ENCODE data around the gene SPRED1.

Gene SPRED1

DNA sequence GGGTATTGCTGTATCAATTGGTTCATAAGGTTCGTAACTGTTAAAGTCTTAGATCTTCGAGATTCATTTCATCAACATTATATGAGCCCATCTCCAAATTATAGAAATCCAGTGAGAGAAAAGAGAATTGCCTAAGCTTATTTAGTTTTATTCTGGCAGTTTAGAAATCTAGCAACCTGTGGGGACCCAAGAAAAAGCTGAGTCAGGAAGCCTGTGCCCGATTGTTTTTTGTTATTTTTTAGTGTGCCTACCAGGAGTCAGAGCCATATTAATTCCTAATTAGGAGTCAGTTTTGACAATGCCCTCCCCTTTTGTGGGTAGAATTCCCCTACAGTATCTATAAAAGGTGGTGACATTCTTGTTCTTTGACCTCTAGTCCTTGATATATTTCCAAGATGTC is 59.6 kb downstream of the SPRED1 start:
- H3K9me3 ChIP-seq (ENCODE audit: control insufficient read depth, insufficient read depth, low read length) = no peaks in the 10 kb centered on the region
- no peak overlapping the region for H3K27ac ChIP-seq (ENCODE audit: low read depth, low read length)
- H3K4me3 ChIP-seq (ENCODE audit: low read depth, low read length) = no peak overlapping the region
- H3K36me3 ChIP-seq (ENCODE audit: control insufficient read depth, insufficient read depth, low read length) = peaks cover 3% of the 10 kb centered on the region; the same call in 1 of the 2 replicates
- H3K9ac ChIP-seq (ENCODE audit: low read depth, low read length) = no peak overlapping the region
- no peaks in the 10 kb centered on the region for H3K27me3 ChIP-seq (ENCODE audit: control insufficient read depth, insufficient read depth, low read length)
- H3K4me1 ChIP-seq (ENCODE audit: control insufficient read depth, insufficient read depth, low read length) = peaks cover 7% of the 10 kb centered on the region; the same call in 1 of the 2 replicates

- Histone ChIP-seq H3K36me3 (ENCODE audit: control insufficient read depth, insufficient read depth, low read length) (peaks cover 2% of the 10 kb centered on the region; the same call in 1 of the 2 replicates), H3K9me3 (ENCODE audit: control insufficient read depth, insufficient read depth, low read length) (no peaks in the 10 kb centered on the region), H3K4me1 (ENCODE audit: control insufficient read depth, insufficient read depth, low read length) (0 out of 2 replicates have a peak, but pooled peaks cover 1% of the 10 kb centered on the region), H3K27ac (ENCODE audit: low read depth, low read length) (no peak overlapping the region), H3K4me3 (ENCODE audit: low read depth, low read length) (no peak overlapping the region), H3K27me3 (ENCODE audit: control insufficient read depth, insufficient read depth, low read length) (no peaks in the 10 kb centered on the region), H3K9ac (ENCODE audit: low read depth, low read length) (no peak overlapping the region)
Observed at GRCh38 chr15:38316311-38316710, 63.7 kb downstream of the SPRED1 start.

DNA sequence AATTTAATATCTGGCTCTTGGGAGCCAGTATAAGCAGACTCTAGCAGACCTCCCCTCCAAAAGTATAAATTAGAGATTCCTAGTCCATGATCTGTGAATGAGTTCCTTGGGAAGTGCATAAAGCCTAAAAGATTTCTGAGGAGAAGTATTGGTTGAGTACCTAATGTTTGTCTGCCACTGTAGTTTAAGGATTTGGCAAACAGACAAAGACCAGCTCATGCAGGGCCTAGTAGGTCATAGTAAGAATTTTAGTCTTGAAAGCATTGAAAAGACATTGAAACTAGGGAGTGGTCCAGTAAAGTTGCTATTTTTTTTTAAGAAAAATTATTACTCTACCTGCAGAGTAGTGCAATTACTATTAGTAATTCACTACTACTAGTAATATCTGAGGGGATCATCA is 67.5 kb downstream of the SPRED1 start:
- Histone ChIP-seq H3K4me1 (ENCODE audit: control insufficient read depth, insufficient read depth, low read length) (no peaks in the 10 kb centered on the region), H3K27me3 (ENCODE audit: control insufficient read depth, insufficient read depth, low read length) (no peaks in the 10 kb centered on the region), H3K9ac (ENCODE audit: low read depth, low read length) (no peak overlapping the region), H3K27ac (ENCODE audit: low read depth, low read length) (no peak overlapping the region), H3K9me3 (ENCODE audit: control insufficient read depth, insufficient read depth, low read length) (no peaks in the 10 kb centered on the region), H3K4me3 (ENCODE audit: low read depth, low read length) (no peak overlapping the region), H3K36me3 (ENCODE audit: control insufficient read depth, insufficient read depth, low read length) (peaks cover 28% of the 10 kb centered on the region)

- H3K27me3 ChIP-seq (ENCODE audit: control insufficient read depth, insufficient read depth, low read length) = no peaks in the 10 kb centered on the region
- H3K4me3 ChIP-seq (ENCODE audit: low read depth, low read length) = no peak overlapping the region
- H3K9me3 ChIP-seq (ENCODE audit: control insufficient read depth, insufficient read depth, low read length) = no peaks in the 10 kb centered on the region
- H3K9ac ChIP-seq (ENCODE audit: low read depth, low read length) = no peak overlapping the region
- peaks cover 34% of the 10 kb centered on the region for H3K36me3 ChIP-seq (ENCODE audit: control insufficient read depth, insufficient read depth, low read length)
- H3K4me1 ChIP-seq (ENCODE audit: control insufficient read depth, insufficient read depth, low read length) = peaks cover 3% of the 10 kb centered on the region; the same call in 1 of the 2 replicates
- no peak overlapping the region for H3K27ac ChIP-seq (ENCODE audit: low read depth, low read length)
Observed at GRCh38 chr15:38320866-38321265, 68.2 kb downstream of the SPRED1 start.

GRCh38 chr15:38323895-38324294 is 71.3 kb downstream of the SPRED1 start:
- Histone ChIP-seq H3K27me3 (ENCODE audit: control insufficient read depth, insufficient read depth, low read length) (no peaks in the 10 kb centered on the region), H3K9ac (ENCODE audit: low read depth, low read length) (no peak overlapping the region), H3K36me3 (ENCODE audit: control insufficient read depth, insufficient read depth, low read length) (peaks cover 57% of the 10 kb centered on the region), H3K9me3 (ENCODE audit: control insufficient read depth, insufficient read depth, low read length) (no peaks in the 10 kb centered on the region), H3K4me3 (ENCODE audit: low read depth, low read length) (no peak overlapping the region), H3K4me1 (ENCODE audit: control insufficient read depth, insufficient read depth, low read length) (peaks cover 3% of the 10 kb centered on the region; the same call in 1 of the 2 replicates), H3K27ac (ENCODE audit: low read depth, low read length) (no peak overlapping the region)

DNA sequence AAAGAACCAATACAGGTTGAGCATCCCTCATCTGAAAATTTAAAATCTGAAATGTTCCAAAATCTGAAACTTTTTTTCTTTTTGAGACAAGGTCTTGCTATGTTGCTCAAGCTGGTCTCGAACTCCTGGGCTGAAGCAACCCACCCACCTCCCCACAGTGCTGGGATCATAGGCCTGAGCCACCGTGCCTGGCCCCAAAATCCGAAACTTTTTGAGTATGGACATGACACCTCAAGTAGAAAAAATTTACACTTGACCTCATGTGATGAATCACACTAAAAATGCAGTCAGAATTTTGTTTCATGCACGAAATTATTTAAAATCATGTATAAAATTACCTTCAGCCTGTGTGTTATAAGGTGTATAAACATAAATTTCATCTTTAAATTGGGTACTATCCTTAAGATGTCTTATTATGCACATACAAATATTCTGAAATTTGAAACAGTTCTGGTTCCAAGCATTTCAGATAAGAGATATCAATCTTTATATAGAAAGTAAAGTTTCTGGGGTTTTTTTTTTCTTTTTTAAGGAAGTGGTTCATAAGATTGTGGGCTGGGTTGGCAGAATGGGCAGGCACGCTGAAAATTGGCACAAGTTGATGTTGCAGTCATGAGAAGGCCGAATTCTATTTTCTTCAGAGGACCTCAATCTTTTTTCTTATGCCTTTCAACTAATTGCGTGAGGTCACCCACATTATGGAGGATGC is 72.5 kb downstream of the SPRED1 start:
- H3K9me3 ChIP-seq (ENCODE audit: control insufficient read depth, insufficient read depth, low read length) = no peaks in the 10 kb centered on the region
- H3K27ac ChIP-seq (ENCODE audit: low read depth, low read length) = no peak overlapping the region
- no peak overlapping the region for H3K4me3 ChIP-seq (ENCODE audit: low read depth, low read length)
- no peaks in the 10 kb centered on the region for H3K27me3 ChIP-seq (ENCODE audit: control insufficient read depth, insufficient read depth, low read length)
- peaks cover 3% of the 10 kb centered on the region; the same call in 1 of the 2 replicates for H3K4me1 ChIP-seq (ENCODE audit: control insufficient read depth, insufficient read depth, low read length)
- no peak overlapping the region for H3K9ac ChIP-seq (ENCODE audit: low read depth, low read length)
- peaks cover 61% of the 10 kb centered on the region for H3K36me3 ChIP-seq (ENCODE audit: control insufficient read depth, insufficient read depth, low read length)

DNA sequence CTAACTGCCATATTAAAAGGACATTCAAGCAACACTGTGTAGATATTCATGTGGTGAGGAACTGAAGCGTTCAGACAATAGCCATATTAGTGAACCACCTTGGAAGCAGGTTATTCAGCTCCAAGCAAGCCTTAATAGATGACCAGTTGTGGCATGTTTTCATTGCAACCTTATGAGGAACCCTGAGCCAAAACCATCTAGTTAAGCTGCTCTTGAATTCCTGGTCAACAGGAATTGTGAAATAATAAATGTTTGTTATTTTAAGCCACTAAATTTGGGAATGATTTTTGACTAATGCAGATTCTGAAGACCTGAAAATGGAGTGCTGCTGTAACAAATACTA is 73.0 kb downstream of the SPRED1 start:
- no peak overlapping the region for H3K27ac ChIP-seq (ENCODE audit: low read depth, low read length)
- H3K27me3 ChIP-seq (ENCODE audit: control insufficient read depth, insufficient read depth, low read length) = no peaks in the 10 kb centered on the region
- no peak overlapping the region for H3K9ac ChIP-seq (ENCODE audit: low read depth, low read length)
- peaks cover 62% of the 10 kb centered on the region for H3K36me3 ChIP-seq (ENCODE audit: control insufficient read depth, insufficient read depth, low read length)
- H3K9me3 ChIP-seq (ENCODE audit: control insufficient read depth, insufficient read depth, low read length) = no peaks in the 10 kb centered on the region
- H3K4me3 ChIP-seq (ENCODE audit: low read depth, low read length) = no peak overlapping the region
- peaks cover 3% of the 10 kb centered on the region; the same call in 1 of the 2 replicates for H3K4me1 ChIP-seq (ENCODE audit: control insufficient read depth, insufficient read depth, low read length)

- Histone ChIP-seq H3K9ac (ENCODE audit: low read depth, low read length) (no peak overlapping the region), H3K9me3 (ENCODE audit: control insufficient read depth, insufficient read depth, low read length) (no peaks in the 10 kb centered on the region), H3K27me3 (ENCODE audit: control insufficient read depth, insufficient read depth, low read length) (no peaks in the 10 kb centered on the region), H3K4me1 (ENCODE audit: control insufficient read depth, insufficient read depth, low read length) (no peaks in the 10 kb centered on the region), H3K4me3 (ENCODE audit: low read depth, low read length) (no peak overlapping the region), H3K36me3 (ENCODE audit: control insufficient read depth, insufficient read depth, low read length) (peaks cover 28% of the 10 kb centered on the region), H3K27ac (ENCODE audit: low read depth, low read length) (no peak overlapping the region)
Observed at GRCh38 chr15:38332711-38333110, 80.1 kb downstream of the SPRED1 start.

GRCh38 chr15:38335116-38335515 is 82.5 kb downstream of the SPRED1 start:
- no peaks in the 10 kb centered on the region for H3K27me3 ChIP-seq (ENCODE audit: control insufficient read depth, insufficient read depth, low read length)
- H3K36me3 ChIP-seq (ENCODE audit: control insufficient read depth, insufficient read depth, low read length) = peaks cover 26% of the 10 kb centered on the region

GRCh38 chr15:38344351-38344750 is 91.7 kb downstream of the SPRED1 start:
- no peak overlapping the region for H3K27ac ChIP-seq (ENCODE audit: low read depth, low read length)
- H3K36me3 ChIP-seq (ENCODE audit: control insufficient read depth, insufficient read depth, low read length) = peaks cover 32% of the 10 kb centered on the region
- H3K9ac ChIP-seq (ENCODE audit: low read depth, low read length) = no peak overlapping the region

More at GRCh38 chr15:38335116-38335515, 82.5 kb downstream of the SPRED1 start:
- Histone ChIP-seq H3K27ac (ENCODE audit: low read depth, low read length) (no peak overlapping the region), H3K4me3 (ENCODE audit: low read depth, low read length) (no peak overlapping the region), H3K9me3 (ENCODE audit: control insufficient read depth, insufficient read depth, low read length) (no peaks in the 10 kb centered on the region), H3K4me1 (ENCODE audit: control insufficient read depth, insufficient read depth, low read length) (no peaks in the 10 kb centered on the region), H3K9ac (ENCODE audit: low read depth, low read length) (no peak overlapping the region)

GRCh38 chr15:38349251-38349650 is 96.6 kb downstream of the SPRED1 start:
- Histone ChIP-seq H3K27me3 (ENCODE audit: control insufficient read depth, insufficient read depth, low read length) (no peaks in the 10 kb centered on the region), H3K27ac (ENCODE audit: low read depth, low read length) (no peak overlapping the region), H3K36me3 (ENCODE audit: control insufficient read depth, insufficient read depth, low read length) (peaks cover 54% of the 10 kb centered on the region)

More at GRCh38 chr15:38344351-38344750, 91.7 kb downstream of the SPRED1 start:
- Histone ChIP-seq H3K4me3 (ENCODE audit: low read depth, low read length) (no peak overlapping the region), H3K4me1 (ENCODE audit: control insufficient read depth, insufficient read depth, low read length) (no peaks in the 10 kb centered on the region), H3K27me3 (ENCODE audit: control insufficient read depth, insufficient read depth, low read length) (no peaks in the 10 kb centered on the region), H3K9me3 (ENCODE audit: control insufficient read depth, insufficient read depth, low read length) (no peaks in the 10 kb centered on the region)

More at GRCh38 chr15:38349251-38349650, 96.6 kb downstream of the SPRED1 start:
- no peak overlapping the region for H3K9ac ChIP-seq (ENCODE audit: low read depth, low read length)
- H3K9me3 ChIP-seq (ENCODE audit: control insufficient read depth, insufficient read depth, low read length) = no peaks in the 10 kb centered on the region
- H3K4me3 ChIP-seq (ENCODE audit: low read depth, low read length) = no peak overlapping the region
- H3K4me1 ChIP-seq (ENCODE audit: control insufficient read depth, insufficient read depth, low read length) = peaks cover 2% of the 10 kb centered on the region; the same call in 1 of the 2 replicates
